NCI-H187 (cell line): Measurements from ENCODE around the gene RPL27.
"Not testable (repeated sequence)": the region's sequence is repeated elsewhere in the genome, so short reads cannot be mapped to it uniquely, and the experiment has no call there.

Source experiments
- DNase-seq, 2 experiments: peaks; one replicate each; lab custom pipeline; 2025; lab: John Stamatoyannopoulos, UW

Gene RPL27

DNA sequence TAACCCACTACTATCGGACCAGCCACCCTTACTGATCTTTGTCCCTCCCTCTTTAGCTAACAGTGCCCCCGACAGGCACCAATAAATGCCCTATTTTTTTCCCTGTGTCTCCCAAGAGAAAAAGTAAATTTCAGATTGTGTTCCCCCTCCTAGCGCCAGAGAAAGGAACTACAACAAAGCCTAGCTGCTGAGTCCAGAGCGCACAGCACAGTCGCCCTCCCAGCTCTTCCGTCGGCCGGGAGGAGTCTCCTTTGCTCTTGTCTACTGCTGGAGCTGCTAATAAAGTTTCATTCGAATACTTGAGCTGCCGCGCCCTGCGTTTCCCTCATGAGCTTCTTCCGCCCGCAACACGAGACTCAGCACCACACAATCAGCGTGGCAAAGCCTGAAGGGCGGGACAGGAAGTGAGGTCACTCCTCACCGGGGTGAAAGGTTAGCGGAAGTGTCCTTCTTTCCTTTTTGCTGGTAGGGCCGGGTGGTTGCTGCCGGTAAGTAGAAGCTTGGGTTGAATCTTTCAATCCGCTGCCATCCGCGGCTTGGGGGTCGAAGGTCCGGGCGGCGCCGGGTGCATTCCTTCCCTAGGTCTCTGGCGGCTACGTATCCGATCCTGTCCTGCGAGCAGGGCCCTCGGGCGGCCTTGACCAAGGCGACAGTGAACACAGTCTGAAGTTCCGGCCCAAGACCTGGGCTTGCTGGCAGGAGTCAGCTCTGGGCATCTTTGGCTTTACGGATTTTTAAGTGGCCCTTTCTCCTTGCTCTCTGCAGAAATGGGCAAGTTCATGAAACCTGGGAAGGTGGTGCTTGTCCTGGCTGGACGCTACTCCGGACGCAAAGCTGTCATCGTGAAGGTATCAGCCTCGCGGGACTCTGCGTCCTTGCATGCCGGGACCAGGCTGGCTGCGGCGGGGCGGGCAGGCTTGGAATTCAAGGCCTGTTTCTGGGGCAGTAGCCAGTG, at the start of gene RPL27:
RPL27 (plus strand) TSS at position 436 of the 955 bp plus-strand sequence; CDS start at position 768, 332 bp downstream.
- peak; percentile 96 to 98 for DNase-seq

GRCh38 chr17:42950044-42950783, 48.0 kb upstream of the RPL27 start:
- DNase-seq, result no peak

DNA sequence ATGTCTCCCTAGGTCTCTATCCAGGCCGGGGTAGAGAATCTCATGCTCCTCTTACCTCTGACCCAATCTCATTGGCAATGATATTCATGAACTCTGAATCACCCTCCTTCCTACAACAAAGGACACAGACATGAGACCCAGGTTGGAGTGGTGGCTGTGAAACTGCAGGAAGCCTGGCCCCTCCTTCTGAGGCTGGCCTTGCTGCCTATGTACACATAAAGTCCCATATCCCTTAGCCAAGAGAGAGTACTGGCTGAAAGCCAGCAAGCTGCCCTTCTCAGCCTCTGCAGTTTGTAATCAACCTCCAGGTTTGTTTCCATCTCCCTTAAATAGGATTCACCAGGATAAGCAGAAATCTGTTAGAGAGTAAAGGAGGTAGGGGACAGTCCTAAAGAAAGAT, 44.5 kb upstream of the RPL27 start:
- no peak for DNase-seq

GRCh38 chr17:42964161-42964932, 33.9 kb upstream of the RPL27 start, which contains the start of gene AARSD1:
TSS of gene AARSD1 (minus strand) at chr17:42964454. CDS start at chr17:42964440, 14 bp downstream.
- peak; percentile 81 to 82 for DNase-seq

DNA sequence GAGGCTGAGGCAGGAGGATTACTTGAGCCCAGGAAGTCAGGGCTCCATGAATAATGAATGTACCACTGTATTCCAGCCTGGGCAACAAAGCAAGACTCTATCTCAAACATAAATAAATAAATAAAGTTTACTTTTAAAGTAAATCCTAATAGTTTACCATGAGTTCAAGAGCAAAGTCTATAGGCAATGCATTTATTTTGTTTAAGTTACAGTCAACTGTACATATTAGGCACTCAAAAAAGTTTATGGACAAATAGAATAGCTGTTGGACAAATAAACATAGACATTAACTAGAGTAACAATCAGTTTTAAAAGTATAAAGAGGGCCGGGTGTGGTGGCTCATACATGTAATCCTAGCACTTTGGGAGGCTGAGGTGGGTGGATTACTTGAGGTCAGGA, 30.3 kb upstream of the RPL27 start:
- no peak for DNase-seq

DNA sequence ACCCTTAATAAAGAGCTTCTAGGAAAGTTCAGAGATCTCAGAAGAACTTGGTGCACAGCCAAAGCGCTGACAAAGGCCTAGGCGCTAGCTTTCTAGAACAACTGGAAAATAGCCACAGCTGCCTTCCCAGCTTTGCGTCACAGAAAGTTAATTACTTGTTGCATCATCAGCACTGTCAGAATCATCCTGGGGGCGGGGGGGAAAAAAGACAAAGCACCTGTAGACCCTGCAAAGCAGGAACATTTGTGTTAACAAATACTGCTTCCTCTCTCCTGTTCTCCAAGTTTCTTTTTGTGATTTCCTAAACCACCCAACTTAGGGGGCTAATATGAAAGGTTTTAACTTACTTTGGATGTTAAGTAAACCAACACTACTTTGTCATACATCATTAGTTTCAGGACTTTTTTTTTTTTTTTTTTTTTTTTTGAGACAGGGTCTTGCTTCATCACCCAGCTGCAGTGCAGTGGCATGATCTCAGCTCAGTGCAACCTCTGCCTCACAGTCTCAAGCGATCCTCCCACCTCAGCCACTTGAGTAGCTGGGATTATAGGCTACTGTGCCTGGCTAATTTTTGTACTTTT, 29.1 kb upstream of the RPL27 start:
- no peak for DNase-seq

DNA sequence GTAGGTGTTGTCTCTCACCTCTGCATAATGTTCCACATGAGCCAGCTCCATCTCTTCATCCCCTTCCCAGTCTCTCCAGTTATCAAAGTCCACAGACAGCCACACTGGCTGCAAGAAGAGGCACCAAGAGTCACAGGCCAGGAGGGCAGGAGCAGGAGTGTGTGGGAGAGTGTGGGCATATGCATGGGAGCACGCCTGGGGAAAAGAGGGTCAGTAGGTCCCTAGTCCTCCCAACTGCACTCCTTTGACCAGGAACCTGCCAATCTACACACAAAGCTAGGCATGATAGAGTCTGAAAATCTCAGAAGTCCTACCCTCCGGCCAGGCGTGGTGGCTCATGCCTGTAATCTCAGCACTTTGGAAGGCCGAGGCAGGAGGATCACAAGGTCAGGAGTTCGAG, 26.6 kb upstream of the RPL27 start:
- no peak for DNase-seq

- not testable (repeated sequence) for DNase-seq
These were observed 24.9 kb upstream of the RPL27 start for GRCh38 chr17:42973323-42973722.

- DNase-seq, result no peak
These were observed 23.0 kb upstream of the RPL27 start for GRCh38 chr17:42975265-42975664.

GRCh38 chr17:42975701-42976100, 22.5 kb upstream of the RPL27 start:
- DNase-seq, result not testable (repeated sequence)

DNA sequence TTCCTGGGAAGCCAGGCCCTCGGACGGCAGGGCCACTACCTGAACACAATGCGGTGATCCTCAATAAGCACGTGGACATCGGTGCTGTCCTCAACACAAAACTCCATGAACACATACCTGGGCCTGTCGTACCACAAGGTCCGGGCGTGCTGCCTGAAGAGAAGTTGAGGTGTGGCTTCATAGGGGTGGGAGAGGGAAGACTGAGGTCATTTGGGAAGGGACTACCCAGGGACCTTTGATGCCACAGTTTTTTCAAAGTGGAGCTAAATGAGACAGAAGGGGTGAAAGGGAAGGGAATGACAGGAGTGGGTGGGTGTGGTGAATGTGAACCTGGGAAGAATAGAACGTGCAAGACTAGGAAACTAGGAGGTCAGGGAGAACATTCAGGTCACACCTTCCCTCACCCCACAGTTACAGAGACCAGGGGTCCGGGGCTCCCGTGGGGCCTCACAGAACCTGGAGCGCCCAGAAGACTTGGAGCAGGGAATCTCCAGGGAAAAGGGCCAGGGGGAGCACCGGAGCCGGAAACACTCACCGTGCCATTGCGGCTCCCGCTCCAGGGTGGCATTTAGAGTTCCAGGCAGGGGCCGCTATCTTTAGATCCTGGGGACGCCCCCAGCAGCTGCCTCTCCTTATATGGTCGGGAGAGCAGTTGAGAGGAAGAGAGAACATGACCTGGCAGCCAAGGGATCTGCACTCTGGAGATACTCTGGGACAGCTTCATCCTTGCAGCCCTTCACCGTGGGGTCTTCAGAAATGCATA, 18.5 kb upstream of the RPL27 start, which contains the start of gene PTGES3L:
PTGES3L (minus strand) TSS at position 570 of the 763 bp plus-strand sequence; CDS start at position 543, 27 bp downstream.
- peak in 1 of 2 experiments; percentile 18 for DNase-seq

GRCh38 chr17:42980274-42980765, 17.9 kb upstream of the RPL27 start, which contains the start of gene RUNDC1:
TSS of gene RUNDC1 (plus strand) at chr17:42980565. CDS start at chr17:42980577, 12 bp downstream.
- peak; percentile 82 to 91 for DNase-seq

- no peak for DNase-seq
These were observed 17.3 kb upstream of the RPL27 start for GRCh38 chr17:42980766-42981397.

DNA sequence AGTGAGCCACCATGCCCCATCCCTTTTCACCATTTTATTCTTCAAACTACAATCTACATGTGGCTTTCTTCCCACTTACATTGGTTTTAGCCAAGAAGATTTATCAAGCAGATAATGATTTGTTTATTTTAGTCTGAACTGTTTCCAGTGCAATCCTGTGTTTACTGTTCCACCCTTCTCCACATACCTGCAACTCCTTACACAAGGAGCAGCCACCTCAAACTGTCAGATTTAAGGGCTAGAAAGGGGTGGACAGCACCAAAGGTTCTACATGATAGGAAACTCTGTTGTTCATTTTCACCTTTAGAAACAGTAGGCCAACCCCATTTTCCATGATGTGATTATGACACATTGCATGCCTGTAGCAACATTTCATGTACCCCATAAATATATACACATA, 16.0 kb upstream of the RPL27 start:
- DNase-seq, result no peak

DNA sequence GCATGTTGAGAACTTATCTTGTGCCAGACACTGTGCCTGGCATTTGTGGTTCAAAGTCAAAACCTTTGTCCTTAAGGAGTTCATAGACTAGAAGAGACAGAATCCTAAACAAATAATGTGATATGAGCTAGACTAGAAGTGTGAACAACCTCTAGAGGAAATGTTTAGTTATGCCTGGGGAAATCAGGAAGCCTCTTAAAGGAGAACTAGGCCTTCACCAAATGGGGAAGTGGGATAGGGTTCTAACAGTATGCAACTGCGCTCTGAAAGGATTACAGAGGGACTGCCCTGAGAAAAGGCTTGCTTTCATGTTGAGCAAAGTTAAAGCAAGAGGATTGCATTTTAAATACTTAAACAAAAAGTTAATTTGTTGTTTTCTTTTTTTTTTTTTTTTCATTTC, 13.0 kb upstream of the RPL27 start:
- no peak for DNase-seq

DNA sequence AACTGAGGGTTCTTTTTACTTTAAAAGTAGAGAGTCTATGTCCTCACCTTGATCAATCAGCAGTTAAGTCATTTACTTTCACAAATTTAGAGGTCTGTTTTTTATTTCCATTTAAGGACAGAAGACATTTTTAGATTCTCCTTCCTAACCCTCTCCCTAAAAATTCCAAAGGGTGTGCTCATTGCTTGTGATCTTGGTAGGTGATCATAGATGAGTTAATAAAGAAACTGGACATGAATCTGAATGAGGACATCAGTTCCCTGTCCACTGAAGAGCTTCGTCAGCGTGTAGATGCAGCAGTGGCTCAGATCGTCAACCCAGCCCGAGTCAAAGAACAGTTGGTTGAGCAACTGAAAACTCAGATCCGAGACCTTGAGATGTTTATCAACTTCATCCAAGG, 9.1 kb upstream of the RPL27 start:
- DNase-seq, result no peak

GRCh38 chr17:42989726-42990652, 8.2 kb upstream of the RPL27 start:
- no peak for DNase-seq

DNA sequence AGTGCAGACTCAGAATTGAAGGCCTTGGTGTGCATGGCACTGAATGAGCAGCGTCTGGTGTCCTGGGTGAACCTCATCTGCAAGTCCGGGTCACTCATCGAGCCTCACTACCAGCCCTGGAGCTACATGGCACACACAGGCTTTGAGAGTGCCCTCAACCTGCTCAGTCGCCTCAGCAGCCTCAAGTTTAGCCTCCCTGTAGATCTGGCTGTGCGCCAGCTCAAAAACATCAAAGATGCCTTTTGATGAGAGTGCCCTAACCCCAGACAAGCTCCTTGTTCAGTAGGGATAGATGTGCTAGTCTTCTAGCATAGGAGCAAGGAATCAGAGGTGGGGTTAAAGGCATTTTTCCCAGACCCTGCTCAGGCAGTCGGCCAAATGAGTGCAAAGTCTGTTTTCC, 6.7 kb upstream of the RPL27 start:
- DNase-seq, result no peak

DNA sequence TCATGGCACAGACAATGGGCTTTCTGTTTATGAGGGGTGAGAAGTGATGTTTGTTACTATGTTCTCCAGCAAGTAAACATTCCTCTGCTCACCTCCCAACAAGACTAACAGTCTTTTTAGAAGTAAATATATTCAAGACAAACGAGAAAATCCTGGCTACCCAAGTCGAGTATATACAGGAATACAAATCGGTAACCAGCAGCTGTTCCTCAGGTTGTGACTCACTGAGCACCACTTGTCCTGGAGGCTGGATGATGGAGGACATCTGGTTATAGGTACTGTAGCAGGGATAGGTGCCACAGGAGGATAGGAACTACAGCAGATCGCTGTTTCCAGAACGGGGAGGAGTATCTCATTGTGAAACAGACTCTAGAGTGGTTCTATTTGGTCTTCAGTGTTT, 5.3 kb upstream of the RPL27 start:
- DNase-seq, result no peak
